ENCODE data around the gene SYCE1. TPM values are rescaled to one million over a fixed set of nuclear protein-coding genes. Genes with fewer than 3 reads are reported as not detected.

Gene SYCE1
- total and polyA plus RNA-seq, 12 donors = 0.52 to 9.2 (median 1.4) TPM; not detected in 3

GRCh38 chr10:133526957-133527588 lies 38.3 kb downstream of the SYCE1 start, which contains the start of gene CYP2E1:
TSS of gene CYP2E1 (plus strand) at chr10:133527363. CDS start at chr10:133527396, 33 bp downstream.
- TF ChIP-seq CTCF (IDR thresholded peaks at IDR 0.05) (no peak), POLR2A (IDR thresholded peaks at IDR 0.05) (no peak)
- WGBS, 4 donors = 62 to 75% (median 68%) methylated on average over 16 of the region's 16 CpGs
- intact Hi-C loops (cut with DNase I) = no loop called here
- H3K36me3 ChIP-seq (replicated peaks in 1 of 2) = no peaks in the 10 kb centered on the region
- H3K4me1 ChIP-seq (replicated peaks in 1 of 2) = no peaks in the 10 kb centered on the region
- H3K4me3 ChIP-seq = no peak within 1 kb of the TSS
- no peak within 1 kb of the TSS for H3K27ac ChIP-seq
- peaks cover 0 to 10% (median 0%) of the 10 kb centered on the region in 3 donors for H3K9me3 ChIP-seq (replicated peaks in 1 of 3)
- H3K27me3 ChIP-seq = peaks cover 62% of the 10 kb centered on the region
- DNase-seq = no peak

- H3K27ac ChIP-seq = no peak overlapping the region
- no peak for TF ChIP-seq POLR2A (IDR thresholded peaks at IDR 0.05)
- no peak for TF ChIP-seq CTCF (IDR thresholded peaks at IDR 0.05)
- H3K4me1 ChIP-seq (replicated peaks in 1 of 2) = no peaks in the 10 kb centered on the region
- no peaks in the 10 kb centered on the region for H3K36me3 ChIP-seq (replicated peaks in 1 of 2)
- peaks cover 46% of the 10 kb centered on the region for H3K27me3 ChIP-seq
- no peak for DNase-seq
- peaks cover 0 to 10% (median 0%) of the 10 kb centered on the region in 3 donors for H3K9me3 ChIP-seq (replicated peaks in 1 of 3)
- no peak overlapping the region for H3K4me3 ChIP-seq
- intact Hi-C loops (cut with DNase I) = no loop called here
- 77 to 91% (median 81%) methylated on average over 4 to 7 of the region's 7 CpGs for WGBS, 4 donors
Observed at GRCh38 chr10:133525444-133525843, 39.9 kb downstream of the SYCE1 start.

GRCh38 chr10:133523631-133524203 lies 41.7 kb downstream of the SYCE1 start:
- DNase-seq = no peak
- 83 to 90% (median 88%) methylated on average over 9 of the region's 9 CpGs for WGBS, 4 donors
- intact Hi-C loops (cut with DNase I) = no loop called here

More at GRCh38 chr10:133523631-133524203, 41.7 kb downstream of the SYCE1 start:
- Histone ChIP-seq H3K36me3 (replicated peaks in 1 of 2) (no peaks in the 10 kb centered on the region), H3K4me3 (no peak overlapping the region), H3K9me3 (replicated peaks in 1 of 3) (peaks cover 0 to 10% (median 0%) of the 10 kb centered on the region in 3 donors), H3K27me3 (peaks cover 29% of the 10 kb centered on the region), H3K27ac (no peak overlapping the region), H3K4me1 (replicated peaks in 1 of 2) (no peaks in the 10 kb centered on the region)
- TF ChIP-seq POLR2A (IDR thresholded peaks at IDR 0.05) (no peak), CTCF (IDR thresholded peaks at IDR 0.05) (no peak)

All from adrenal gland (tissue), 12 donors.